Measurements from ENCODE around the gene EFCAB6. TPM values are rescaled to one million over a fixed set of nuclear protein-coding genes. Genes with fewer than 3 reads are reported as not detected.

The EFCAB6 gene
- total RNA-seq, 1 donor from 2014 or later = 7.0 TPM

- TF ChIP-seq, protein P1, sequence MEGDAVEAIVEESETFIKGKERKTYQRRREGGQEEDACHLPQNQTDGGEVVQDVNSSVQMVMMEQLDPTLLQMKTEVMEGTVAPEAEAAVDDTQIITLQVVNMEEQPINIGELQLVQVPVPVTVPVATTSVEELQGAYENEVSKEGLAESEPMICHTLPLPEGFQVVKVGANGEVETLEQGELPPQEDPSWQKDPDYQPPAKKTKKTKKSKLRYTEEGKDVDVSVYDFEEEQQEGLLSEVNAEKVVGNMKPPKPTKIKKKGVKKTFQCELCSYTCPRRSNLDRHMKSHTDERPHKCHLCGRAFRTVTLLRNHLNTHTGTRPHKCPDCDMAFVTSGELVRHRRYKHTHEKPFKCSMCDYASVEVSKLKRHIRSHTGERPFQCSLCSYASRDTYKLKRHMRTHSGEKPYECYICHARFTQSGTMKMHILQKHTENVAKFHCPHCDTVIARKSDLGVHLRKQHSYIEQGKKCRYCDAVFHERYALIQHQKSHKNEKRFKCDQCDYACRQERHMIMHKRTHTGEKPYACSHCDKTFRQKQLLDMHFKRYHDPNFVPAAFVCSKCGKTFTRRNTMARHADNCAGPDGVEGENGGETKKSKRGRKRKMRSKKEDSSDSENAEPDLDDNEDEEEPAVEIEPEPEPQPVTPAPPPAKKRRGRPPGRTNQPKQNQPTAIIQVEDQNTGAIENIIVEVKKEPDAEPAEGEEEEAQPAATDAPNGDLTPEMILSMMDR (IDR thresholded peaks at IDR 0.05; ENCODE audit: unreplicated experiment) = no peak
- H3K27me3 Mint-ChIP-seq = no peaks in the 10 kb centered on the region
- no peak overlapping the region for H3K27ac Mint-ChIP-seq
- no peaks in the 10 kb centered on the region for H3K9me3 Mint-ChIP-seq (ENCODE audit: low read depth)
- no peak for DNase-seq (ENCODE audit: low spot score, unreplicated experiment)
- H3K36me3 Mint-ChIP-seq (ENCODE audit: insufficient read depth) = no peaks in the 10 kb centered on the region
- H3K4me1 Mint-ChIP-seq (ENCODE audit: low read depth) = peaks cover 6% of the 10 kb centered on the region
- H3K4me3 Mint-ChIP-seq (ENCODE audit: low read depth) = no peak overlapping the region
Observed at GRCh38 chr22:43497956-43498855, 313.9 kb downstream of the EFCAB6 start.

DNA sequence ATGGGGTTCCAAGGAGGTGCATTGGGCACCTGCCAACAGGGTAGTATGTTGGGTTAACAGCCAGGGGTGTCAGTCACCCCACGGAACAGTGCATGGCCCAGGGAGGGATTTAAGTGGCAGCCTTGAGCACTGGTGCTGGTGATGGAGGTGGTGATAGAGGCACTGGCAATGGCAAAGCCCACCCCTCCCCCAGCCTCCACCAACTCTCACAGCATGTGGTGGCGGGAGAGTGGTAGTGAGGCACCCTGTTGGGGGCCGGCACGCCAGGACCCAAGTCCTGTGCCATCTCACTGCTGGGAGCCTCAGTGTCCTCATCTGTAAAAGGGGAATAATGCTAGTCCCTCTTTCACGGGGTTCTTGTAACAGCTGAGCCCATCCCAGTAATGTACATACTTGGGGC, 318.8 kb downstream of the EFCAB6 start:
- no peaks in the 10 kb centered on the region for H3K9me3 Mint-ChIP-seq (ENCODE audit: low read depth)
- TF ChIP-seq, protein P1 (IDR thresholded peaks at IDR 0.05; ENCODE audit: unreplicated experiment) = no peak
- H3K27ac Mint-ChIP-seq = no peak overlapping the region
- no peaks in the 10 kb centered on the region for H3K36me3 Mint-ChIP-seq (ENCODE audit: insufficient read depth)
- no peak for DNase-seq (ENCODE audit: low spot score, unreplicated experiment)
- H3K4me3 Mint-ChIP-seq (ENCODE audit: low read depth) = no peak overlapping the region
- H3K27me3 Mint-ChIP-seq = no peaks in the 10 kb centered on the region
- H3K4me1 Mint-ChIP-seq (ENCODE audit: low read depth) = no peaks in the 10 kb centered on the region

DNA sequence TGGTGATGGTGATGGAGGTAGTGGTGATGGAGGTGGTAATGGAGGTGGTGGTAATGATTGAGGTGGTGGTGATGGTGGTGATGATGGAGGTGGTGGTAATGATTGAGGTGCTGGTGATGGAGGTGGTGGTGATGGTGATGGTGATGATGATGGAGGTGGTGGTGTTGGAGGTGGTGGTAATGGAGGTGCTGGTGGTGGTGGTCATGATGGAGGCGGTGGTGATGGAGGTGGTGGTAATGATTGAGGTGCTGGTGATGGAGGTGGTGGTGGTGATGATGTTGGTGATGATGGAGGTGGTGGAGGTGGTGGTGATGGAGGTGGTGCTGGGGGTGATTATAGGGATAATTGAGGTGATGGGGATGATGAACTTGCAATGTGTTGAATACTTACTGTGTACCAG, 320.4 kb downstream of the EFCAB6 start:
- no peaks in the 10 kb centered on the region for H3K4me1 Mint-ChIP-seq (ENCODE audit: low read depth)
- H3K4me3 Mint-ChIP-seq (ENCODE audit: low read depth) = no peak overlapping the region
- no peaks in the 10 kb centered on the region for H3K9me3 Mint-ChIP-seq (ENCODE audit: low read depth)
- no peaks in the 10 kb centered on the region for H3K36me3 Mint-ChIP-seq (ENCODE audit: insufficient read depth)
- no peak for DNase-seq (ENCODE audit: low spot score, unreplicated experiment)
- TF ChIP-seq, protein P1 (IDR thresholded peaks at IDR 0.05; ENCODE audit: unreplicated experiment) = no peak
- H3K27ac Mint-ChIP-seq = no peak overlapping the region
- H3K27me3 Mint-ChIP-seq = peaks cover 7% of the 10 kb centered on the region

DNA sequence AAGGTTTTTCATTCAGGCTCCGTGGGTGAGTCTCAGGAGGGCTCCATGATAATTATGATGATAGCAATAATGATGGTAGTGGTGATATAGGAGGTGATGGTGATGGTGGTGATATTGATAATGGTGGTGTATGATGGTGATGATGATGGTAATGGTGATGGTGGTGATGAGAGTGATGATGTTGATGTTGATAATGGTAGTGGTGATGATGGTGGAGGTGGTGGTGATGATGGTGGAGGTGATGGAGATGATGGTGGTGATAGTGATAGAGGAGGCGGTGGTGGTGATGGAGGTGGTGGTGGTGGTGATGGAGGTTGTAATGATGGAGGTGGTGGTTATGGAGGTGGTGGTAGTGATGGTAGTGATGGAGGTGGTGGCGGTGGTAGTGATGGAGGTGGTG, 320.9 kb downstream of the EFCAB6 start:
- DNase-seq (ENCODE audit: low spot score, unreplicated experiment) = no peak
- no peak overlapping the region for H3K4me3 Mint-ChIP-seq (ENCODE audit: low read depth)
- TF ChIP-seq, protein P1 (IDR thresholded peaks at IDR 0.05; ENCODE audit: unreplicated experiment) = no peak
- H3K9me3 Mint-ChIP-seq (ENCODE audit: low read depth) = no peaks in the 10 kb centered on the region
- no peaks in the 10 kb centered on the region for H3K4me1 Mint-ChIP-seq (ENCODE audit: low read depth)
- H3K27me3 Mint-ChIP-seq = peaks cover 8% of the 10 kb centered on the region
- H3K27ac Mint-ChIP-seq = no peak overlapping the region
- H3K36me3 Mint-ChIP-seq (ENCODE audit: insufficient read depth) = no peaks in the 10 kb centered on the region

DNA sequence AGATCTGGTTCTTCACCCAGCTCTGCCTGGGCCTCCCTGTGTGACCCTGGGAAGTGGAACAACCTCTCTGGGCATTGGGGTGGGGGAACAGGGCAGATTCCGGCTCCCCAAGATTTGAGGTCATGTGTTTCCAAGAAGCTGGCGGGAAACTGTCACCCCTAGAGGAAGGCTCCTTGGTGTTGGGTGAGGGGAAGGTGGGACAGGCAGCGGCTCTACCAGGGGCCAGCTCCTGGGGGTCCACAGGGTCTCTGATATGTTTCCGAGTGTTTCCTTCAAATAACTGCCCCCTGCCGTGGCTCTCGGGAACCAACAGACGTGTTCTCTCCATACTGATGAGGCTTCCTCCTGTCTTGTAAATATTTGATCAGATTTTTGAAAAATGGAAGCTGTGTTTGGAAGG, 321.8 kb downstream of the EFCAB6 start:
- no peak for DNase-seq (ENCODE audit: low spot score, unreplicated experiment)
- TF ChIP-seq, protein P1 (IDR thresholded peaks at IDR 0.05; ENCODE audit: unreplicated experiment) = no peak
- Mint-ChIP-seq H3K9me3 (ENCODE audit: low read depth) (no peaks in the 10 kb centered on the region), H3K4me3 (ENCODE audit: low read depth) (no peak overlapping the region), H3K27ac (no peak overlapping the region), H3K27me3 (peaks cover 8% of the 10 kb centered on the region), H3K36me3 (ENCODE audit: insufficient read depth) (no peaks in the 10 kb centered on the region), H3K4me1 (ENCODE audit: low read depth) (no peaks in the 10 kb centered on the region)
